HepG2 (cell line): Measurements from ENCODE around the gene PTPRM. TPM values are rescaled to one million over a fixed set of nuclear protein-coding genes. Genes with fewer than 3 reads are reported as not detected.

Source experiments
- GABPA ChIP-seq, 2 experiments: IDR thresholded peaks; 2 replicates each; pipeline ENCODE4 v1.6.1; 2011 to 2016; ENCODE audit warnings: low read depth in 2 of 2, low read length in 1 of 2, missing biosample characterization in 1 of 2, missing genetic modification characterization in 1 of 2
- HMG20B ChIP-seq: conservative IDR thresholded peaks from 2 replicates; pipeline ENCODE4 v1.6.1; 2016; ENCODE audit warnings: missing genetic modification reagents, missing compliant biosample characterization
- NPAS2 ChIP-seq: sonication (generic); formaldehyde crosslinking; IDR thresholded peaks from 2 replicates; pipeline ENCODE4 v1.8.0; 2022; ENCODE audit warnings: mild to moderate bottlenecking, missing genetic modification reagents, borderline replicate concordance
- REST ChIP-seq, 2 experiments: IDR thresholded peaks; 2 replicates each; pipeline ENCODE4 v1.6.1; 2011 to 2012; ENCODE audit warnings: low read length in 2 of 2, borderline replicate concordance in 1 of 2, low read depth in 1 of 2, mild to moderate bottlenecking in 1 of 2, moderate library complexity in 1 of 2
- SCMH1 ChIP-seq: sonication (generic); formaldehyde crosslinking; IDR thresholded peaks from 2 replicates; pipeline ENCODE4 v1.9.0; 2021; ENCODE audit warnings: missing genetic modification reagents, mild to moderate bottlenecking, borderline replicate concordance
- THAP9 ChIP-seq: sonication (generic); formaldehyde crosslinking; IDR thresholded peaks from 2 replicates; pipeline ENCODE4; 2020; ENCODE audit warnings: missing genetic modification reagents, mild to moderate bottlenecking, borderline replicate concordance
- ZBTB8A ChIP-seq: sonication (generic); formaldehyde crosslinking; IDR thresholded peaks from 2 replicates; pipeline ENCODE4 v1.4.0; 2020; ENCODE audit warnings: mild to moderate bottlenecking, low read depth, missing genetic modification reagents, borderline replicate concordance
- polyA plus RNA-seq, 8 experiments: library from polyadenylated mRNA; depleted of rRNA in 3 of 8; stranded (reverse) in 7 of 8; unstranded in 1 of 8; fragments of >200 nt; fragmentation: Illumina TruSeq in 4 of 8; extraction: Trizol in 4 of 8; gene quantifications; 2 replicates each; pipeline versions ENCODE4 v1.2.1 to v1.2.3, GENCODE V29; 2011 to 2016; ENCODE audit warnings: low read depth in 4 of 8, missing spikeins in 1 of 8, mixed read lengths in 1 of 8; ENCODE audit not compliant: insufficient read depth in 1 of 8
- total RNA-seq, 5 experiments: library from RNA; depleted of rRNA; stranded (reverse); fragments of >200 nt; fragmentation: Illumina TruSeq; extraction: Trizol; gene quantifications; 2 replicates each; pipeline ENCODE4 v1.2.3, GENCODE V29; 2016; ENCODE audit warnings: low read depth in 1 of 5

Gene PTPRM
- total and polyA plus RNA-seq, 2 of the 13 experiments (the other 11 are each of a cell fraction or from before 2014, with no cell fraction given), result 12.6 to 108 TPM

GRCh38 chr18:8176554-8176953 is 609.4 kb downstream of the PTPRM start (continued):
- no peak for TF ChIP-seq GABPA (IDR thresholded peaks at IDR 0.05; ENCODE audit: low read depth, low read length)
- TF ChIP-seq GABPA (CRISPR knock-in tag; IDR thresholded peaks at IDR 0.05; ENCODE audit: low read depth), result 0 out of 2 replicates have a peak, but pooled peaks have one; percentile 21
- TF ChIP-seq ZBTB8A (CRISPR knock-in tag), result no peak
- TF ChIP-seq HMG20B (CRISPR knock-in tag), result 0 out of 2 replicates have a peak, but pooled peaks have one; percentile 39
- TF ChIP-seq THAP9 (CRISPR knock-in tag), result no peak
- TF ChIP-seq NPAS2 (CRISPR knock-in tag), result no peak
- TF ChIP-seq SCMH1 (CRISPR knock-in tag), result no peak
- no peak for TF ChIP-seq REST (IDR thresholded peaks at IDR 0.05; ENCODE audit: borderline replicate concordance in 1 of 2, low read depth in 1 of 2, low read length in 2 of 2)
